B cell (primary cell): Measurements from ENCODE around the gene FTO.

Experiments
- EZH2 ChIP-seq: IDR thresholded peaks from 2 replicates; pipeline ENCODE4 v1.6.1; 2012; ENCODE audit warnings: borderline replicate concordance, low read depth, mild to moderate bottlenecking, moderate library complexity, low read length; ENCODE audit not compliant: insufficient read depth, poor library complexity, severe bottlenecking
- TF ChIP-seq, protein P1 (sequence below): fragments of 200-600 bp; IDR thresholded peaks from one replicate; pipeline ENCODE4 v1.8.0; 2022; ENCODE audit warnings: antibody characterized with exemption, mild to moderate bottlenecking

GRCh38 chr16:53974484-53975080 is 270.6 kb downstream of the FTO start:
- TF ChIP-seq, protein P1, sequence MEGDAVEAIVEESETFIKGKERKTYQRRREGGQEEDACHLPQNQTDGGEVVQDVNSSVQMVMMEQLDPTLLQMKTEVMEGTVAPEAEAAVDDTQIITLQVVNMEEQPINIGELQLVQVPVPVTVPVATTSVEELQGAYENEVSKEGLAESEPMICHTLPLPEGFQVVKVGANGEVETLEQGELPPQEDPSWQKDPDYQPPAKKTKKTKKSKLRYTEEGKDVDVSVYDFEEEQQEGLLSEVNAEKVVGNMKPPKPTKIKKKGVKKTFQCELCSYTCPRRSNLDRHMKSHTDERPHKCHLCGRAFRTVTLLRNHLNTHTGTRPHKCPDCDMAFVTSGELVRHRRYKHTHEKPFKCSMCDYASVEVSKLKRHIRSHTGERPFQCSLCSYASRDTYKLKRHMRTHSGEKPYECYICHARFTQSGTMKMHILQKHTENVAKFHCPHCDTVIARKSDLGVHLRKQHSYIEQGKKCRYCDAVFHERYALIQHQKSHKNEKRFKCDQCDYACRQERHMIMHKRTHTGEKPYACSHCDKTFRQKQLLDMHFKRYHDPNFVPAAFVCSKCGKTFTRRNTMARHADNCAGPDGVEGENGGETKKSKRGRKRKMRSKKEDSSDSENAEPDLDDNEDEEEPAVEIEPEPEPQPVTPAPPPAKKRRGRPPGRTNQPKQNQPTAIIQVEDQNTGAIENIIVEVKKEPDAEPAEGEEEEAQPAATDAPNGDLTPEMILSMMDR = no peak
- TF ChIP-seq EZH2 = no peak
